ENCODE measurements around the gene ATP6V0E1.
"Not testable (repeated sequence)": the region's sequence is repeated elsewhere in the genome, so short reads cannot be mapped to it uniquely, and the experiment has no call there.

The ATP6V0E1 gene

DNA sequence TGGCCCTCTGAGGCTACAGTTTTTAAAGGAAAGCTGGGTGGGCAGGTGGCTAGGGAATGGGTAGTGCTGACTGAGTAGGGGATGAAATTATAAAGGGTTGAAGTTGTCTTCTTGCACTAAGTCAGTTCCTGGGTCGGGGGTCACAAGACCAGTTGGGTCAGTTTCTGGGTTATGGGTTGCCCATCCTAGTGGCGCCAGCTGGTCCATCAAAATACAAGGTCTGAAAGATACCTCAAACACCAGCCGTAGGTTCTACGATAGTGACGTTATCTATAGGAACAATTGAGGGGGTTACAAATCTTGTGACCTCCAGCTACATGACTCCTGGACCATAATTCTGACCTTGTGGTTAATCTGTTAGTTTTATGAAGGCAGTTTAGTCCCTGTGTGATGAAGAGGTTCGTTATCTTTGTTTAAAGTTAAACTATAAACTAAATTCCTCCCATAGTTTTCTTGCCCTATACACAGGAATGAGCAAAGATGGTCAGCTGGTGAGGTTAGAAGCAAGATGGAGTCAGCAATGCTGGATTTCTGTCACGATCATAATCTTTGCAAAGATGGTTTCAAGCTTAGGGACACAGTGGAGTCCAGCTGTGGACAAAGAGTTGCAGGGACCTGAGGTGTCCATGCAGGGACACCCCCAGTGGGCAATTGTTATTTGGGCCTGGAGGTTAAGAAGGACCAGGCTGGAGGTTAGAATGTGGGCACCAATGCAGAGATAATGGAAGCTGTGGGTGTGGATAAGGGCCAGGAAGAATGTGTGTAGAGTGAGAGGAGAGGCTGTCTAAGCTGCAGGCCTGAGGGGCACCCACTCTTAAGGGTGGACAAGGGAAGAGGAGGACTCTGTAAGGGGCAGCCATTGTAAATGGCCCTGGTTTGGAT is 58.6 kb downstream of the ATP6V0E1 start:
- DNase-seq: no peak

DNA sequence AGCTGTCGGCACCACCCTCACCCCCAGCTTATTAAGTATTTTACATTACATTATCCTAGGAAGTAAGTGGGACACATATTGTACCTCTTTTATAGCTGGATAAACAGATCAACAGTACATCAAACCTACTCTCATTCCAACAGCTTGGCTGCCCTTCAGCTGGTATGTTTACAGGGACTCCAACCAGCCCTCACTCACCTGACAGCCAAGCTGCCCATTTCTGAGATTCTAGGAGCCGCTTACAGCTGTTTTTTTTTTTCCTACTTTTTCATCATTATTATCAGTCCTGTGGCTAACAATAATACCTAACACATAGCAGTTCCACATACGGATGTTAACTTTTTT is 59.2 kb downstream of the ATP6V0E1 start:
- no peak for DNase-seq

DNA sequence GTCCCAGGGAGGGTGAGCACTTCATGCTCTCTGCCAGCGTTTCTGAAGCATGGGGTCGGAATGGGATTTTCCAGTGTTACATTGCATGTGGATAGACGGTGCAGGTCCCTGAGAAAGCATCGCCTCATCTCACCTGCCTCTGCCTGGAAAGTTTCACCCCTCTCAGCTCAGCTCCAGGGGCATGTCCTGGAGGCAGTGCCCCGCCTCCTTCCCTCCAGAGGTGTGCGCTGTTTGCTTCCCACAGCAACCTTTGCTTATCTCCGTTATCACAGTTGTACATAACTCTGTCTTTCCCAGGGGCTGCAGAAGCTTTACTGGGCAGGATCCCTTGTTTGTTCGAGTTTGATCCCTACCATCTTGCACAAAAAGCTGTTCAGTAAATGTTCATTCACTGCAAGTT is 61.9 kb downstream of the ATP6V0E1 start:
- DNase-seq: no peak

DNA sequence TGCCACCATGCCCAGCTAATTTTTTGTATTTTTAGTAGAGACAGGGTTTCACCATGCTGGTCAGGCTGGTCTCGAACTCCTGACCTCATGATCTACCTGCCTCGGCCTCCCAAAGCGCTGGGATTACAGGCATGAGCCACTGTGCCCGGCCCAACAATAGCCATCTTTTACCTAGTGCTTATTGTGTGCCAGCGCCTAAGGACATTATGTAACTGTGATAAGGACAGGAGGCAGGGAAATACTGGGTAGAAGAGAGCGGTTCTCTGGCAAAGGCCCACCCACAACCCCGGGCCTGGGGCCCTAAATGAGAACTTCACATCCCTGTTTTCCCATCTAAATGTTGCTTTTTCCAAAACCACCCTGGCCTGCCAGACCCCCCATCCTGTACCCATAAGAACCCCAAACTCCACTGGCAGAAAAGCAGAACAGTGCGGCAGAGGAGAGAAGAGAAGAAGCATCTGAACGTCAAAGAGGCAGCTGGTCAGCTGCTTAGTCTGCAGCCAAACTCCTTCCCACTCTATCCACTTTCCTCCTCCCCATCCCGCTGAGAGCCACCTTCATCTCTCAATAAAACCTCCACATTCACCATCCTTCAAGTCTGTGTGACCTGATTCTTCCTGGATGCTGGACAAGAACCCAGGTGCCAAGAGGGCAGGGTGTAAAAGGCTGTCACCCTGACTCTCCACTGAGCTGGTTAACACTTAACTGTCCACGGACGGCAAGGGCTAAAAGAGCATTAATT is 63.7 kb downstream of the ATP6V0E1 start:
- DNase-seq: not testable (repeated sequence)

DNA sequence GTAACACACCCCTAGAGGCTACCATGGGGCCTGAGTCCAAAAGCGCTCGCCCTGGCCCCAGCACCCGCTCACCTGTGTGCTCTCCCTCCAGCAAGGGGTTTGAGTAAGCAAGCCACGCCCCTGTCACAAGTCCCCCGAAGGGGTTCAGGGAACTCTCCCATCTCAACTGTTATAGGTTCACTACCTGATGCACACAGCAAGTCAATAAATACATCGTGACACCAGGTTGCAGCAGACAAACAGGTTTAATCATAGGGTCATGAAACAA is 64.2 kb downstream of the ATP6V0E1 start:
- DNase-seq: no peak

DNA sequence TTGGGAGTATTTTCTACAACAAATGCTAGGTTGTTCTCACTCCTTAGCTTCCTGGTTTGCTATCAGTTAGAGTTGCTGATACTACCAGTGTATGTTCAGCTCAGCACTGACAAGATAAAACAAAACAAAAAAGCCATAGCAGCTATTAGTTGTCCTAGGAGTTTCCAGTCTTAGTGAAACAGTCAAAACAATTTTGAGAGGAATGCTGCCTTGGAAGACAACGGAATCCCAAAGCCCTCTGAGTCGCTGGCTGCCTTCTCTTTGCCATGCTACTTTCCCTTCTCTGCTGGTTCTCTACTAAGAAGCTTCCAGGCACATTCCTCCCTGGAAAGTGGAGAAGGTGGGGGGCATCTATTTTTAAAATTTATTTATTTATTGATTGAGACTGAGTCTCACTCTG is 67.2 kb downstream of the ATP6V0E1 start:
- no peak for DNase-seq

DNA sequence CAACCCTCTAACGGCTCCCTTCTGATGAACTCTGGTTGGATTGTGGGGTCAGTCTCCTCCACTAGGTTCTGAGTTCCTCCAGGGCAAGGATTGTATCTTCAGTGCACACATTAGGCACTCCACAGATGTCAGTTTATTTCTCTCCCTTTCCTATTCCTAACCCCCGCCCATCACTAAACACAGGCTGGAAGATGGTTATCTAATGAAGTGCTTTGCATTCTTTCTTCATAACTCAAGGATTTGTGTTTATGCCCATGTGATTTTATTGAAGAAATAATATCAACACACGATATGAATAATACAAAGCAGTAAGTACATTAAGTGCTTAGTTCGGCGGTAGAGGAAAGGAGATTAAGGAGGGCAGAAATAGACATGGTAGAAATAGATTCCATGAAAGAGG is 68.2 kb downstream of the ATP6V0E1 start:
- DNase-seq: no peak

DNA sequence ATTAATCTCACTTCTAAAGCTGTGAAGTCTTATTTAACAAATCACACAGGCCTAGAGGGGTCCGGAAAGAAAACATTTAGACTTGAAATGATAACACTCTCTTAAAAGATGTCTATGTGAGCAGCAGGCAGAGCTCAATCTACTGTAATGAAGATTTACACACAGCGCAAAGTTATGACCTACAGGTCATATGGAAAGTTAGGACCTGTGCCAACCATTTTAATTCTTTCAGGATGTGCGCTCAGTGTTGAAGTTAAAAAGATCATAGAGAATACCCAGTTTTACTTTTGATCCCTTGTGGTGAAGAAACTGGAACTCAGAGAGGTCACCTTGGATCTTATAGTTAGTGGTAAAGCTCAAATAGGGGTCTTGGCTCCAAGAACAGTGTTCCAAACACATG is 69.5 kb downstream of the ATP6V0E1 start:
- no peak for DNase-seq

DNA sequence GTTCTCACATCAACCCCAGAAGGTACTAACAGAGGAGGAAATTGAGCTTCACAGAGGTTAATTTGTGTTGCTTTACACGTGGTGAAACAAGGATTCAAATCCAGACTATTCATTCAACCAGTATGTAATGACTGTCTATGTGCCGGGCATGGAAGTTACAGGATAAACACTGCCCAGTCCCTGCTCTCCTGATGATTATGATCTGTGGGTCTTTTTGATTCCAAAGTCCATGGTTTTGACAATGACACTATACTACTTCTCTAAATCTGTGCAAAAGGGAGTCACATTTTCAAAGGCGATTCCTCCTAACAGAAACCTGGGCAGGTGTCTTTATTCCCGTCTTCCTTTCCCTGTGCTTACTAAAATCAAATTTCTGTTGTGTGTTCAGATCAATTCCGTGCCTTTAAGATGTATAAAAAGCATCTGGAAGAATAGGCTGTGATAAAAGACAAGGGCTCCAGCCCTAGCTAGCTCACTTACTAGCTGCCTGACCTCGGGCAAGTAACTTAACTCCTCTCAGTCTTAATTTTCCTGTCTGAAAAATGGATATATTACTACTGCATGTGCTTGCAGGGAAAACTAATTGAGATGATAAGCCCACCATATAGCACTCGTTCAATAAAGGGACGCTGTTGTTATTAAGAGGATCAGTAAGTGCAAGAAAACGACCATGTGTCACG is 71.6 kb downstream of the ATP6V0E1 start:
- no peak for DNase-seq

DNA sequence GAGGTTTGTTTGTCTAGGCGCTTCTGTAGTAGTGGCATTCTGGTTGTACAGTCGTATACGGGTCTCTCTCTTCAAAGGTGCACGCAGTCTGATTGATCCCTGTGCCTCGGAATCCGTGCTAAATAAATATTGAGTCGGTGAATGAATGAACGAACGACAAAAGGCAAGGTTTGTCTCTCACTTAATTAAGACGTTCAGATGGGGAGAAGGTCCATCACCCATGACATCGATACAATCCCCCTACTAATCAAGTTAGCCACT is 72.1 kb downstream of the ATP6V0E1 start:
- DNase-seq: peak; percentile 33

DNA sequence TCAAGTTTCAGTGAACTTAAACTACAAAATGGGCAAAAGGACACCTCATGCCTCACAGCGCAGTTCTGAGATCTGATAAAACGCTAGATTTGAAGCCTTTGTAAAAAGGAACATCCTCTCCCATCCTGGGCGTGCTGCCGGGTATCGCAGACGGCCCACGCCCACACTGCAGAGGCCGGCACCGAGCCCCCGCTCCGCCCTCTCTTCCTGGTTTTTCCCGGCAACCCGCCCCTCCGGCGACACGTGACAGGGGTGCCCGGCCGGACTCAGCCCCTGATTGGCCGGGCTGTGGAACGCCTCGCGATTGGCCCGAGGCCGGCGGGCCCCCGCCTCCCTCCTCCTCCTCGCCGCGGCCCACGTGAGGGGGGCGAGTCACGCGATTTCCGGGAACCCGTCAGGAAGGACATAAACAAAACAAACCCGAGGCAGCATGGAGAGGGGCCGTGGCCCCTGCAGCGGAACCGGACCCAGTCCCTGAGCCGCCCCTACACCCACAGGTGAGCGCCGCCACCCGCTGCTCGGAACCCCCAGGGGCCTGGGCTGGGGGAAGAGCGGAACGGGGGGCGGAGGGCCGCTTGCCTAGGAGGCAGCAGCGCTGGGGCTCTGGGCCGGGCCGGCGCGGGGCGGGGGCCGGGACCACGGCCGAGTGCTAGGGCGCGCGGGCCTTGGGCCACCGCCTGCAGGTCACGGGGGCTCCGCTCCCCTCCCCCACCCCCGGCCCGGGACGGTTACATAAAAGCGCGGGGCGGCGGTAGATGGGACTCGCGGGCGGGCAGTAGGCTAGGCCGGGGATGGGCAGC is 72.6 kb downstream of the ATP6V0E1 start, which contains the start of gene CREBRF:
Gene CREBRF (plus strand): TSS at position 370 of the 800 bp plus-strand sequence. CDS start 24,424 bp downstream, outside the sequence.
- DNase-seq: peak; percentile 99

DNA sequence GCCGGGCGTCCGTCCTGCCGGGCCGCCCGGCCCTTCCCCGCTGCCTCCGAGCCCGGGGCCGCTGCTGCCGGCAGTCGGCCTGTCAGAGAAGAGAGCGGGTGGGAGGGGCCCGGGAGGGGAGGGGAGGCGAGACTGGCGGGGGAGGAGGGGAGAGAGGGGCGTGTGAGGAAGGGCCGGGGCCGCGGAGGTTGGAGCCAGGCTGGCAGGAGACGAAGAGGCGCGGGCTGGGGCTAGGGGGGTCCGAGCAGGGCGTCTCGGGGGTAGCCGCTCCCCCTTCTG is 73.2 kb downstream of the ATP6V0E1 start:
- peak; percentile 90 for DNase-seq

DNA sequence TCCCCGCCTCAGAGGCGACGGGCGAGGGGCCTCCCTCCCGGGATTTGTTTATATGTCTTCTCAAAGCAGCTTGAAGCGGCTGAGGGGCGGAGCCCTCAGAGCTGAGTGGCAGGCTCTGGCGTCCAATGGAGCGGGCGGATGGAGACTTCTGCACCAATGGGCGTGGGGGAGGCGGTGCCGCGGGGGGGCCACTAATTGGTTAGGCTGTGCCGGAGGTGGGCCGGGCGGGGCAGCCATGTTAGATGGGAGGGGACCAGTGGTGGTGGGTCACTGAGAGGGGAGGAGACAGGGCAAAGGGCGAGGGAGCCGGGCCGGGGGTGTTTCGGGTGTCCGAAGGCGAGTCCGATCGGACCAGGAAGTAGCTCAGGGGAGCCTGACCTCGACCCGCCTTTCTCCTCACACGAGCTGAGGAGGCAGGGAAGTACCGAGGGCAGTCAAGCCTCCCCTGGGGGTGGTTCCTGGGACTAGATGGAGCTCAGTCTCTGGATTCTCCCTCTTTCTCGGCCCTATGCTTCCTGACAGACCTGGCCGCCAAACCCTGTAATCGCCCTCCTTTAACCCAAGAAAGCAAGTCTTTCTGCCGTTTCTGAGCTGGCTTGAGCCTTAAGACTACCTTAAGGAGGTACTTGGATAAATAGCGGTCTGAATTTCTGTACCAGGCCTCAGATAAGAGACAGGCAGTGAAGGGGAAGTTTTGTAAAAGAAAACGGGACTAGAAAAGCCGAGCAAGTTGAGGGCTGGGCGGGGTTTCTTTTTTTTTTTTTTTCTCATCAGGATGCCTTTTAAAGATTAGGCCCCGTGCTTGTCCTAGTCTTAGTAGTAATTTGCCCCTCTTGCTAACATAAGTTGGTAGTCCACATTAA is 73.7 kb downstream of the ATP6V0E1 start:
- DNase-seq: peak; percentile 99

DNA sequence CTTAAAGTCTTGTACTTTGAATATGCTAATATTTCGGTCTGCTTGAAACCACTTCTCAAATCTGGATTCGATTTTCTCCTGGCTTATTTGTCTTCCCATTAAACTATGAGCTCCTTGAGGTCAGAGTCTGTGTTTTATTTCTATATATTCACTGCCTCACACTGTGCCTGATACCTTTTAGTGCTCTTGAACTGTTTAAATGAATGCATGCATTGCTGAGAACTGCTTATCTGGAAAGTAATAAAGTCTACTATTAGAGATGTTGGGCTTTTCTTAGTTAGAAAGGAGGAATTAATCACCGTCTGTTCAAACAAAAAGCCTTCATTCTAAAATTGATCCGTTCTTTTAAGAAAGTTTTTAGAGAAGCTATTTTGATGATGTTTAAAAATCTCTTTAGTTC is 78.6 kb downstream of the ATP6V0E1 start:
- DNase-seq: no peak

DNA sequence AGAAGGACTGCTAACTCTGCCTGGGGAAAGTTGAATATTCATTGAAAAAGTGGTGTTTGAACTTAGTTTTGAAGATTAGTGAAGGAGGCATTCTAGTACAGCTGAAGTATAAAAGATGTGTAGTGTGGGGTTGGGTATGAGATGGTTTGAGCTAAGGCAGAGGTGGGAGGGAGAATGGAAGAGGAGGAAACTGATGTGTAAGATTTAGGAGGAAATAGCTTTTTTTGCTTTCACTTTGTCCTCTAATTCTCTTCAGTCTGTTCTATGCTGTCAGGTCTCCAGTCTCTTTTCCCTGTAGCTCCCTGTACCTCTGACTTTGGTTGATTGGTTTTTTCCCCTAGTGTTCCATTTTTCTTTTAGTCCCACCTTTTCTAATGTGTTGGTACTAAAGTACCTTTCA is 81.6 kb downstream of the ATP6V0E1 start:
- no peak for DNase-seq

DNA sequence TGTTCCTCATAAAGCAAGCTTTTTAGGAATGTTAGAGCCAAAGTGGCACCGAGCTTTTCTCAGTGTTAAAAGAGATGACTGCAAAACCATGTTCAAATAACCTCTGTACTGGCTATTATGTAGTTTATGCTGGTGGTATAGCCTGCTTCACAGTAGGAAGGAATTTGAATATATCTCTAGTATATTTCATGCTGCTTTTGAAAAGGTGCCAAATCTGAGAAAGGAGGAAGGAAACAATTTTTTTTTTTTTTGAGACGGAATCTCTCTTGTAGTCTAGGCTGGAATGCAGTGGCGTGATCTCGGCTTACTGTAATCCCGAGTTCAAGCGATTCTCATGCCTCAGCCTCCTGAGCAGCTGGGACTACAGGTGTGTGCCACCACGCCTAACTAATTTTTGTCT is 86.1 kb downstream of the ATP6V0E1 start:
- no peak for DNase-seq

DNA sequence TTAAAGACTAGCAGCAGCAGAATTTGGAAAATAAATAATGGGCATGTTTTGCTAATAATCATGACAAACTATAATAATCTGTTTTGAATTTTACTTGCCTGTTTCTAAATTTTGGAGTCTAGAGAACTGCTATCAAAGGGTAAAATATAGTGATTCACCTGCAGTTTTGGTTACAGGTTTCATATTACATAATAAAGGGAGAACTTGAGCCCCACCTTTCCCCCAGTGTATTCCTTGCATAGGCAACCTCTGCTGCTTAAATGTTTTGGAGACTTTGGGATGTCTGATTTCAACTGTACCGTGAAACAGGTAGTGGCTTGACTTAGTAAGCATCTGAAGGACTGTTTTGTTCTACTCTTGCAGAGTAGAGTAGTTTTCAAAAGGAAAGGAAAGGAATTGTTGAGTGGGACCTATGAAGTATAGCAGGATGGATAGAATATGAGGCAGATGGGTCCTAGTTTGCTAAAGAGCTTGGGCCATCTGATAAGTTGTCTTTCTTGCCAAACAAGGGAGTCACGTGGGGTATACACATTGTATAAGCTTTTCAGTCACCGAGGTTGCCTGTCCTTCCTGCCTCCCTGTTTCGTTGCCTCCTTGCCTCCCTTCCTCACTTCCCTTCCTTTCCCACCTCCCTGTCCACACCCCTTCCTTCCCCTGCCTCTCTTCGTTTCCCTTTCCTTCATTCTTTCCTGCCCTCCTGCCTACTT is 91.7 kb downstream of the ATP6V0E1 start:
- DNase-seq: no peak

DNA sequence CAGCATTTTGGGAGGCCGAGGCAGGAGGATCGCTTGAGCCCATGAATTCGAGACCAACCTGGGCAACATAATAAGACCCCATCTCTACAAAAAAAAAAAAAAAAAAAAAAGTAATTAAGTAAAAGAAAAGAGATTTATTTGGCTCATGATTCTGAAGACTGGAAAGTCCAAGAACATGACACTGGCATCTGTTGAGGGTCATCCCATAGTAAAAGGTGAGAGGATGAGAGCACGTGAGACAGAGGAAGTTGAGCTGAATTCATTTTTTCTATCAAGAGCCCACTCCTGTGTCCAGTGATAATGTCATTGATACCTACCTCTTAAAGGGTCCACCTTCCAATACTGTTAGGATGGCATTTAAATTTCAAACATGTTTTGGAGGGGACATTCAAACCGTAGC is 92.4 kb downstream of the ATP6V0E1 start:
- no peak for DNase-seq

DNA sequence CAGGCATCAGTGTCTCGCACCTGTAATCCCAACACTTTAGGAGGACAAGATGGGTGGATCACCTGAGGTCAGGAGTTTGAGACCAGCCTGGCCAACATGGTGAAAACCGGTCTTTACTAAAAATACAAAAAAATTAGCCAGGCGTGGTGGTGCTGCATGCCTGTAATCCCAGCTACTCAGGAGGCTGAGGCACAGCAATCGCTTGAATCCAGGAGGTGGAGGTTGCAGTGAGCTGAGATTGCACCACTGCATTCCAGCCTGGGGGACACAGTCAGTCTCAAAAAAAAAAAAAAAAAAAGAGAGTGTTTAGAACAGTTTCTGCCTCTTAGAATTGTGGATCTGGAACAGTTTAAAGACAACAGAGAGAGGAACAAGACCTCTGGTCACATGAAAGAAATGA is 92.9 kb downstream of the ATP6V0E1 start:
- DNase-seq: not testable (repeated sequence)

DNA sequence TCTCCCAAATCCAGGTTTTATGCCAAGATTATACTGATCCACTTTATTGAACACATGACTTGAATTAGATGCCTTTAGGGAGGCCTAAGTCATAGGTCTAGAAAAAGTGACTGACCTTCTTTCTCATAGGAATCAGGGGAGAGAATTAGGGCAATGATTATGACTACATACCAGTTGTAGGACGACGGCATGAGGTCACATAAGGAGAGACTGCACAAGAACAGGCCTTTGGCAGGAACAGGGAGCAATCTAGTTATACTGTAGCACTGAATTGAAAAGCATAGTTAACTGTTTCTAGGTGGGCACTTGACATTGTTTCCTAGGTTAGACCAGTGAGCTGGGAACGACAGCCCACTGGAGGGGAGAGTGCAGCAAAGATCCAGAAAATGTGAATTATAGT is 95.3 kb downstream of the ATP6V0E1 start:
- no peak for DNase-seq
